ENCODE measurements around the gene SLC35C1. TPM values are rescaled to one million over a fixed set of nuclear protein-coding genes. Genes with fewer than 3 reads are reported as not detected.

Gene SLC35C1
- total RNA-seq, 1 donor from 2014 or later = 19.5 TPM

DNA sequence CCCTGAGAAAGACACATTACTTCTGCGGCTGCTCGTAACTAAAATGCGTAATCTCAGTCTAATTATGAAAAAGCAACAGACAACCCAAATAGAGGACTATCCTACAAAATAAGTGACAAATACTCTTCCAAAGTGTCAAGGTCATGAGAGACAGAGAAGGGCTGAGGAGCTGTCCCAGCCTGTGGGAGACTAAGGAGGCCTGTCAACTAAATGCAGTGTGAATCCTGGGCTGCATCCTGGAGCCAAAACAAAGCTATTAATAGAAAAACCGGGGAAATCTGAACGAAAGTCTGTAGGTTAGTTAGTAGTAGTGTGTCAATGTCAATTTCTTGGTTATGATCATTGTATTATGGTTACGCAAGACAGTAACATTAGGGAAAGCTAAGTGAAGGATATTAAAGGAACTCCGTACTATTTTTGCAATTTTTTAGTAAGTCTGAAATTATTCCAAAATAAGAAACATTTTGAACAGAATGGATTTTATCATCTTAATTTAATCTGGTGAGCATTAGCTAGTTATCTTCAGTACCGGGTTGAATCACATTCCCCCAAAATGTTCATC is 39.8 kb upstream of the SLC35C1 start:
- Mint-ChIP-seq H3K4me1 (ENCODE audit: unreplicated experiment) (no peaks in the 10 kb centered on the region), H3K36me3 (no peaks in the 10 kb centered on the region), H3K4me3 (no peak overlapping the region), H3K27me3 (peaks cover 34% of the 10 kb centered on the region), H3K9me3 (no peaks in the 10 kb centered on the region), H3K27ac (no peak overlapping the region)
- TF ChIP-seq CTCF (conservative IDR thresholded peaks at IDR 0.05) = no peak
- no peak for DNase-seq (ENCODE audit: extremely low spot score, unreplicated experiment)

DNA sequence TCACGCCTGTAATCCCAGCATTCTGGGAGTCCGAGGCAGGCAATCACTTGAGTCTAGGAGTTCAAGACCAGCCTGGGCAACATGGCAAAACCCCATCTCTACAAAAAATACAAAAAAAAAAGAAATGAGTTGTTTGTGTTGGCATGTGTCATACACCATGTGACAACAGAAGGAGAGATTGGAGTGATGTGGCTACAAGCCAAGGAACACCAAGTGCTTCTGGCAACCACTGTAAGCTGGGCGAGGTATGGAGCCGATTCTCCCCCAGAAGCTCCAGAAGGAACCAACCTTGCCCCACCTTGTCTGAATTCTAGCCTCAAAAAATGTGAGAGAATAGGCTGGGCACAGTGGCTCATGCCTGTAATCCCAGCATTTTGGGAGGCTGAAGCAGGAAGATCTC is 39.1 kb upstream of the SLC35C1 start:
- H3K9me3 Mint-ChIP-seq = no peaks in the 10 kb centered on the region
- no peaks in the 10 kb centered on the region for H3K36me3 Mint-ChIP-seq
- H3K27ac Mint-ChIP-seq = no peak overlapping the region
- no peaks in the 10 kb centered on the region for H3K4me1 Mint-ChIP-seq (ENCODE audit: unreplicated experiment)
- no peak for DNase-seq (ENCODE audit: extremely low spot score, unreplicated experiment)
- TF ChIP-seq CTCF (conservative IDR thresholded peaks at IDR 0.05) = no peak
- H3K4me3 Mint-ChIP-seq = no peak overlapping the region
- H3K27me3 Mint-ChIP-seq = peaks cover 34% of the 10 kb centered on the region

DNA sequence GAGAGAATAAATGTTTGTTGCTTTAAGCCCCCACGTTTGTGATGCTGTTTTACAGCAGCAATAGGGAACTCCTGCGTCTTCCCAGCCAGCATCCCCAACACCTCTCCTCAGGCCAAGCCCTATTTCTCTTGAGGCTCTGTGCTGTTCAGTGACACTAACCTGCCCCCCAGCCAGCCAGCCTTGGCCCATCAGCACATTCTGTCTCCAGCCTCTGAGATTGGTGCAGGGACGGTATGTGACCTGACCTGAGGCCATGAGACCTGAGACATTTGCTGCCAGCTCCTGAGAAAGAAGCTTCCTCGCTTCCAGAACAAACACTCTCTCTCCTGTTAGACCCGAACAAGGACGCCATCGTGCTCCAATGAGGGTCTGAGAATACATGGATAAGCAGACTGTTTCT is 38.5 kb upstream of the SLC35C1 start:
- H3K4me3 Mint-ChIP-seq = no peak overlapping the region
- DNase-seq (ENCODE audit: extremely low spot score, unreplicated experiment) = peak; percentile 47
- no peak overlapping the region for H3K27ac Mint-ChIP-seq
- H3K9me3 Mint-ChIP-seq = no peaks in the 10 kb centered on the region
- no peak for TF ChIP-seq CTCF (conservative IDR thresholded peaks at IDR 0.05)
- H3K27me3 Mint-ChIP-seq = peaks cover 37% of the 10 kb centered on the region
- no peaks in the 10 kb centered on the region for H3K36me3 Mint-ChIP-seq
- H3K4me1 Mint-ChIP-seq (ENCODE audit: unreplicated experiment) = peaks cover 3% of the 10 kb centered on the region

DNA sequence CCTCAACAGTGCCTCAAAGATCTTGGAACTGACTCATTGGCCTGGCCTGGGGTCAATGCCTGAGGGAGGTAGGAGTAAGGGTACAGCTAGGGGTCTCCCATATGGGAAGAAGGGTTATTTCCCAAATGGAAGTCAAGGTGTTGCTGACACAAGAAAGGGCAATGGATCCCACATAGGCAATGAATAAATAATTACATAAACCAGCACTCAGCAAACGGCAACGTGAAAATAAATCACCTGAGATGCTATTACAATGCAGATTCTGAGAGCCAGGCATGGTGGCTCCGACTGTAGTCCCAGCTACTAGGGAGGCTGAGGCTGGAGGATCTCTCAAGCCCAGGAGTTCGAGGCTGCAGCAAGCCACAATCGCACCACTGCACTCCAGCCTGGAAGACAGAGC is 36.5 kb upstream of the SLC35C1 start:
- Mint-ChIP-seq H3K36me3 (no peaks in the 10 kb centered on the region), H3K27ac (no peak overlapping the region), H3K9me3 (no peaks in the 10 kb centered on the region), H3K27me3 (peaks cover 34% of the 10 kb centered on the region), H3K4me1 (ENCODE audit: unreplicated experiment) (peaks cover 8% of the 10 kb centered on the region), H3K4me3 (no peak overlapping the region)
- DNase-seq (ENCODE audit: extremely low spot score, unreplicated experiment) = no peak
- no peak for TF ChIP-seq CTCF (conservative IDR thresholded peaks at IDR 0.05)

DNA sequence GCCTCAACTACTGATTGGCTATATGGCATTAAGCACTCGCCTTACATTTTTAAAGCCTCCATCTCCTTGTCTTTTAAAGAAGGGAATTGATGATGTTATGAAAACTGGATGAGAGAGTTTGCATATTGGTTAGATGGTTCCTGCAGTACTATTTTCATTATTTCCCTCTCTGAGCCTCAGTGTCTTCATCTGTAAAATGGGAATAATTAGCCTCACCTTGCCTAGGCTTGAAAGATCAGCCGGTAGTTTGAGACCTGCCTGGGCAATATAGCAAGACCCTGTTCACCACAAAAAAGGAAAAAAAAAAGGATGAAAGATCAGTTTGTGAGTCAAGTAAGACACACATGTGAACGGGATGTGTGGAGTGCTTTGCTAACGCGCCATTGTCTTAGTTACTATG is 35.0 kb upstream of the SLC35C1 start:
- Mint-ChIP-seq H3K27ac (no peak overlapping the region), H3K9me3 (no peaks in the 10 kb centered on the region), H3K4me1 (ENCODE audit: unreplicated experiment) (peaks cover 8% of the 10 kb centered on the region), H3K4me3 (no peak overlapping the region), H3K27me3 (peaks cover 35% of the 10 kb centered on the region), H3K36me3 (no peaks in the 10 kb centered on the region)
- DNase-seq (ENCODE audit: extremely low spot score, unreplicated experiment) = no peak
- no peak for TF ChIP-seq CTCF (conservative IDR thresholded peaks at IDR 0.05)

DNA sequence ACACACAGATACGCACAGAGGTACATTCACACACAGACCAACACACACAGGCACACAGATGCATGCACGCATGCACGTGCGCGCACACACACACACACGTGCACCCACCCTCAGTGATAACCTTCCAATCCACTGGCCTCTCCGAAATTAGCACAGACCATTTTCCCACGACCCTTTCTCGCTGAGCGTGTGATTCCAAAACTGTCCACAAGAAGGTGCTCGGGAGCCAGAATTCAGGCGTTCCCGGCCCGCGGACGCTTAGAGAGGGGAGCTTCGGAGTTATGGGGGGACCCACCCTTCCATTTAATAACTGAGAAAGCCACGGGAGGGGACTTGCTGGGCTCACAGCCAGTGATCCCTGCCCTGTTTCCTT is 33.8 kb upstream of the SLC35C1 start:
- Mint-ChIP-seq H3K27ac (peak overlapping the region; percentile 29), H3K9me3 (no peaks in the 10 kb centered on the region), H3K4me1 (ENCODE audit: unreplicated experiment) (peaks cover 8% of the 10 kb centered on the region), H3K36me3 (no peaks in the 10 kb centered on the region), H3K27me3 (peaks cover 31% of the 10 kb centered on the region), H3K4me3 (peak overlapping the region; percentile 93)
- DNase-seq (ENCODE audit: extremely low spot score, unreplicated experiment) = peak; percentile 79
- peak; percentile 89 for TF ChIP-seq CTCF (conservative IDR thresholded peaks at IDR 0.05)

All from type B pancreatic cell (in vitro differentiated cells).